HEK293T (cell line): Measurements from ENCODE around the gene TEAD2.
A peak's percentile ranks its signal among the peaks of the same experiment; 100 is the strongest.
"Not testable (repeated sequence)": the region's sequence is repeated elsewhere in the genome, so short reads cannot be mapped to it uniquely, and the experiment has no call there.

Experiments used
- CTCF ChIA-PET: fragments of 350-600 bp; formaldehyde crosslinking; extraction: SDS; loops from one replicate; lab custom pipeline; 2021; ENCODE audit warnings: antibody characterized with exemption, inconsistent platforms; lab: Yijun Ruan, JAX
- POLR2A ChIA-PET: fragments of 350-600 bp; formaldehyde crosslinking; extraction: SDS; loops from one replicate; lab custom pipeline; 2020; ENCODE audit warnings: antibody characterized with exemption, inconsistent platforms; lab: Yijun Ruan, JAX
- DNase-seq: peaks from one replicate; pipeline ENCODE4 v3.0.0; 2012; ENCODE audit warnings: mixed read lengths; ENCODE audit errors: extremely low spot score
- ARNT ChIP-seq: fragments of 450-650 bp; IDR thresholded peaks from 2 replicates; pipeline ENCODE4 v1.6.1; 2017; ENCODE audit warnings: mild to moderate bottlenecking
- BHLHE40 ChIP-seq: fragments of 450-650 bp; IDR thresholded peaks from 2 replicates; pipeline ENCODE4 v1.6.1; 2016; ENCODE audit warnings: mild to moderate bottlenecking, moderate library complexity, borderline replicate concordance
- CTBP1 ChIP-seq: fragments of 450-650 bp; IDR thresholded peaks from 2 replicates; pipeline ENCODE4 v1.6.1; 2016; ENCODE audit warnings: borderline replicate concordance
- ELF4 ChIP-seq: fragments of 450-650 bp; IDR thresholded peaks from 2 replicates; pipeline ENCODE4 v1.6.1; 2017; ENCODE audit warnings: antibody characterized with exemption
- FOXA1 ChIP-seq: fragments of 450-650 bp; IDR thresholded peaks from 2 replicates; pipeline ENCODE4 v1.6.1; 2016; ENCODE audit warnings: mild to moderate bottlenecking
- FOXK2 ChIP-seq: fragments of 450-650 bp; IDR thresholded peaks from 2 replicates; pipeline ENCODE4 v1.6.1; 2016; ENCODE audit warnings: mild to moderate bottlenecking
- FOXM1 ChIP-seq: fragments of 450-650 bp; IDR thresholded peaks from 2 replicates; pipeline ENCODE4 v1.6.1; 2017; ENCODE audit warnings: mild to moderate bottlenecking, borderline replicate concordance
- HDGF ChIP-seq: fragments of 450-650 bp; IDR thresholded peaks from 2 replicates; pipeline ENCODE4 v1.6.1; 2017; ENCODE audit warnings: antibody characterized with exemption, borderline replicate concordance
- L3MBTL2 ChIP-seq: fragments of 450-650 bp; conservative IDR thresholded peaks from 2 replicates; pipeline ENCODE4 v1.6.1; 2016; ENCODE audit warnings: mild to moderate bottlenecking
- LEF1 ChIP-seq: fragments of 450-650 bp; IDR thresholded peaks from 2 replicates; pipeline ENCODE4 v1.6.1; 2017; ENCODE audit warnings: mild to moderate bottlenecking, borderline replicate concordance
- NFRKB ChIP-seq: fragments of 450-650 bp; IDR thresholded peaks from 2 replicates; pipeline ENCODE4 v1.6.1; 2016; ENCODE audit warnings: mild to moderate bottlenecking, moderate library complexity
- PKNOX1 ChIP-seq: fragments of 450-650 bp; IDR thresholded peaks from 2 replicates; pipeline ENCODE4 v1.6.1; 2016
- SP1 ChIP-seq: fragments of 450-650 bp; IDR thresholded peaks from 2 replicates; pipeline ENCODE4 v1.6.1; 2017
- SUZ12 ChIP-seq: fragments of 450-650 bp; IDR thresholded peaks from 2 replicates; pipeline ENCODE4 v1.6.1; 2016; ENCODE audit warnings: mild to moderate bottlenecking
- TARDBP ChIP-seq: fragments of 450-650 bp; IDR thresholded peaks from 2 replicates; pipeline ENCODE4 v1.6.1; 2016
- ZNF384 ChIP-seq: fragments of 450-650 bp; IDR thresholded peaks from 2 replicates; pipeline ENCODE4 v1.6.1; 2016

TEAD2 gene

GRCh38 chr19:49328741-49329140 lies 33.5 kb downstream of the TEAD2 start:
- DNase-seq = no peak
- POLR2A ChIA-PET = no interaction called here
- TF ChIP-seq TARDBP (no peak), FOXK2 (no peak), NFRKB (no peak), ZNF384 (no peak), LEF1 (no peak), ARNT (no peak), BHLHE40 (no peak), SUZ12 (no peak), CTBP1 (no peak), L3MBTL2 (no peak), FOXM1 (no peak), ELF4 (no peak), PKNOX1 (no peak), HDGF (no peak), FOXA1 (no peak), SP1 (no peak)
- CTCF ChIA-PET = no interaction called here

GRCh38 chr19:49327878-49328544 lies 34.2 kb downstream of the TEAD2 start:
- ChIA-PET POLR2A (interaction anchor here (0.7 kb wide), 1 partner anchor 12 kb away, joined by 3 read pairs; no protein-coding TSS in a partner anchor), CTCF (interaction anchor here (0.6 to 1.2 kb wide), 2 partner anchors 10 to 16 kb away, joined by 3 to 4 read pairs; no protein-coding TSS in a partner anchor)
- DNase-seq = no peak
- peak; percentile 61 for TF ChIP-seq ZNF384
- TF ChIP-seq SP1 = no peak
- no peak for TF ChIP-seq FOXM1
- no peak for TF ChIP-seq FOXA1
- TF ChIP-seq NFRKB = no peak
- TF ChIP-seq CTBP1 = no peak
- no peak for TF ChIP-seq ELF4
- TF ChIP-seq TARDBP = no peak

GRCh38 chr19:49326165-49326704 lies 36.0 kb downstream of the TEAD2 start:
- CTCF ChIA-PET = interaction anchor here (0.6 kb wide), 1 partner anchor 55 kb away, joined by 5 read pairs; no protein-coding TSS in a partner anchor
- POLR2A ChIA-PET = no interaction called here
- TF ChIP-seq CTBP1 = no peak
- no peak for TF ChIP-seq HDGF
- no peak for TF ChIP-seq NFRKB
- TF ChIP-seq FOXM1 = no peak
- no peak for TF ChIP-seq SUZ12
- no peak for TF ChIP-seq ARNT
- no peak for TF ChIP-seq SP1
- no peak for TF ChIP-seq PKNOX1
- TF ChIP-seq TARDBP = no peak
- no peak for TF ChIP-seq FOXK2
- no peak for TF ChIP-seq LEF1
- TF ChIP-seq BHLHE40 = no peak
- no peak for TF ChIP-seq ELF4
- no peak for DNase-seq

- POLR2A ChIA-PET, DNase-seq: not testable (repeated sequence)
- CTCF ChIA-PET = interaction anchor here (0.6 kb wide), 1 partner anchor 55 kb away, joined by 5 read pairs; no protein-coding TSS in a partner anchor
Measured at GRCh38 chr19:49325756-49326155, 36.5 kb downstream of the TEAD2 start.

GRCh38 chr19:49324801-49325576 lies 37.2 kb downstream of the TEAD2 start, which contains the start of gene SLC6A16:
SLC6A16 (minus strand) TSS chr19:49325191; CDS start chr19:49311347, 13,844 bp downstream.
- CTCF ChIA-PET = no interaction called here
- TF ChIP-seq L3MBTL2 = 0 out of 2 replicates have a peak, but pooled peaks have one; percentile 15
- TF ChIP-seq NFRKB = no peak
- no peak for TF ChIP-seq LEF1
- TF ChIP-seq FOXA1 = no peak
- TF ChIP-seq ZNF384 = no peak
- TF ChIP-seq TARDBP = no peak
- DNase-seq = no peak
- POLR2A ChIA-PET = no interaction called here

- POLR2A ChIA-PET = no interaction called here
- no peak for DNase-seq
- CTCF ChIA-PET = interaction anchor here (0.8 to 1.5 kb wide), 2 partner anchors 9 to 17 kb away, joined by 3 to 10 read pairs; no protein-coding TSS in a partner anchor
- no peak for TF ChIP-seq ELF4
- TF ChIP-seq TARDBP = no peak
- no peak for TF ChIP-seq LEF1
- no peak for TF ChIP-seq BHLHE40
- TF ChIP-seq NFRKB = no peak
- no peak for TF ChIP-seq SUZ12
- no peak for TF ChIP-seq HDGF
- TF ChIP-seq FOXA1 = no peak
- TF ChIP-seq FOXK2 = no peak
- no peak for TF ChIP-seq CTBP1
- no peak for TF ChIP-seq ARNT
Measured at GRCh38 chr19:49318296-49318695, 43.9 kb downstream of the TEAD2 start.
